Prostate gland (tissue), 2 donors: ENCODE data around the gene DNAJB12.
A peak's percentile ranks its signal among the peaks of the same experiment; 100 is the strongest.

Experiments used
- POLR2AphosphoS5 ChIP-seq: sonication (generic); formaldehyde crosslinking; IDR thresholded peaks from one replicate; pipeline ENCODE4 v1.6.1; 2017; ENCODE audit warnings: antibody characterized with exemption
- TF ChIP-seq, protein P1 (sequence below), 4 experiments: fragments of 200-600 bp in 2 of 4; fragments of 450-650 bp in 2 of 4; sonication (generic) in 2 of 4; IDR thresholded peaks; 1 replicate in 3 of 4; 2 replicates in 1 of 4; pipeline ENCODE4 v1.5.1; 2016 to 2019; ENCODE audit warnings: antibody characterized with exemption in 4 of 4, mild to moderate bottlenecking in 2 of 4, moderate library complexity in 2 of 4

DNA sequence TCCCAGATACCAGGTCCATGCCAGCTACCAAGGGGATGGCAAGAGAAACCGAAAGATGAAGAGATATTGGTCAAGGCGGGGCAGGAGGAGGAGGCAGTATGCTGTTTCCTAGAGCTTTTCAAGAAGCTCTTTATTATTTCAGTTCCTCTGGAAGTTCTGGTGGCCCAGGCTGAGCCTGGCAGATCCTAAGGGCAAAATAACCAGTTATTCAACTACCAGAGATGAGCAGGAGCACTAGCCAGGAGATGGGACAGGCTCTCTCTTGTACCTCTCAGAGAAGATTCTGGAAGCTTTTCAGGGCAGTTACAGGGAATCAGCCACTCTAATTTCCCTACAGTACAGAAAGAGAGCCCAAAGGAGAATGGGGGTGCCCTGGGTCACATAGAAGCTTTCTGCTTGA is 5.3 kb downstream of the DNAJB12 start:
- TF ChIP-seq, protein P1, sequence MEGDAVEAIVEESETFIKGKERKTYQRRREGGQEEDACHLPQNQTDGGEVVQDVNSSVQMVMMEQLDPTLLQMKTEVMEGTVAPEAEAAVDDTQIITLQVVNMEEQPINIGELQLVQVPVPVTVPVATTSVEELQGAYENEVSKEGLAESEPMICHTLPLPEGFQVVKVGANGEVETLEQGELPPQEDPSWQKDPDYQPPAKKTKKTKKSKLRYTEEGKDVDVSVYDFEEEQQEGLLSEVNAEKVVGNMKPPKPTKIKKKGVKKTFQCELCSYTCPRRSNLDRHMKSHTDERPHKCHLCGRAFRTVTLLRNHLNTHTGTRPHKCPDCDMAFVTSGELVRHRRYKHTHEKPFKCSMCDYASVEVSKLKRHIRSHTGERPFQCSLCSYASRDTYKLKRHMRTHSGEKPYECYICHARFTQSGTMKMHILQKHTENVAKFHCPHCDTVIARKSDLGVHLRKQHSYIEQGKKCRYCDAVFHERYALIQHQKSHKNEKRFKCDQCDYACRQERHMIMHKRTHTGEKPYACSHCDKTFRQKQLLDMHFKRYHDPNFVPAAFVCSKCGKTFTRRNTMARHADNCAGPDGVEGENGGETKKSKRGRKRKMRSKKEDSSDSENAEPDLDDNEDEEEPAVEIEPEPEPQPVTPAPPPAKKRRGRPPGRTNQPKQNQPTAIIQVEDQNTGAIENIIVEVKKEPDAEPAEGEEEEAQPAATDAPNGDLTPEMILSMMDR (IDR thresholded peaks at IDR 0.05), result no peak
- TF ChIP-seq POLR2AphosphoS5, result peak; percentile 14
